A673 (cell line): ENCODE data around the gene IDI2. TPM values are rescaled to one million over a fixed set of nuclear protein-coding genes. Genes with fewer than 3 reads are reported as not detected.

Source experiments
- BruUV-seq: library from RNA; stranded (reverse); fragments of 400-500 nt; replicated peaks from 2 replicates; lab custom pipeline; 2021; lab: Mats Ljungman, UMichigan
- CTCF ChIA-PET: fragments of 300-600 bp; sonication (Branson Sonifier 250); formaldehyde crosslinking; loops from one replicate; lab custom pipeline; 2022; ENCODE audit warnings: antibody characterized with exemption; lab: Charles Lee
- POLR2A ChIA-PET: fragments of 300-600 bp; sonication (Branson Sonifier 250); formaldehyde crosslinking; loops from one replicate; lab custom pipeline; 2022; ENCODE audit warnings: antibody characterized with exemption; ENCODE audit not compliant: low non-redundant PET; lab: Charles Lee
- DNase-seq: peaks from one replicate; pipeline ENCODE4 v3.0.0-alpha.2; 2015; ENCODE audit warnings: low spot score
- H3K27ac ChIP-seq: fragments of 200-600 bp; sonication (generic); 2 replicates; pipeline ENCODE4 v1.5.1; 2016; ENCODE audit warnings: mixed run types, low read depth, mild to moderate bottlenecking, mixed read lengths, antibody characterized with exemption, low read length; ENCODE audit not compliant: poor library complexity, severe bottlenecking
- H3K27me3 ChIP-seq: fragments of 200-600 bp; sonication (generic); replicated peaks from 2 replicates; pipeline ENCODE4 v1.6.1; 2017; ENCODE audit warnings: mixed run types, low read depth, mild to moderate bottlenecking, mixed read lengths, antibody characterized with exemption, low read length; ENCODE audit not compliant: insufficient read depth, poor library complexity
- H3K36me3 ChIP-seq: fragments of 200-600 bp; sonication (generic); 2 replicates; pipeline ENCODE4 v1.6.1; 2016; ENCODE audit warnings: mixed run types, mild to moderate bottlenecking, mixed read lengths, antibody characterized with exemption, low read length; ENCODE audit not compliant: insufficient read depth, poor library complexity, severe bottlenecking
- H3K4me1 ChIP-seq: fragments of 200-600 bp; sonication (generic); 2 replicates; pipeline ENCODE4 v1.6.1; 2017; ENCODE audit warnings: mixed run types, mild to moderate bottlenecking, mixed read lengths, antibody characterized with exemption, low read length; ENCODE audit not compliant: insufficient read depth, poor library complexity, severe bottlenecking
- H3K4me3 ChIP-seq: fragments of 200-600 bp; sonication (generic); 2 replicates; pipeline ENCODE4 v1.5.1; 2016; ENCODE audit warnings: low read depth, mixed run types, mild to moderate bottlenecking, mixed read lengths, low read length; ENCODE audit not compliant: poor library complexity, severe bottlenecking
- H3K9me3 ChIP-seq: fragments of 200-600 bp; sonication (generic); 2 replicates; pipeline ENCODE4 v1.6.1; 2016; ENCODE audit warnings: mixed run types, low read depth, mild to moderate bottlenecking, mixed read lengths, antibody characterized with exemption, low read length; ENCODE audit not compliant: poor library complexity, severe bottlenecking
- CTCF ChIP-seq: fragments of 300-800, 200-600 bp; sonication (generic); conservative IDR thresholded peaks from 2 replicates; pipeline ENCODE4 v1.5.1; 2017; ENCODE audit warnings: low read depth, mild to moderate bottlenecking, antibody characterized with exemption, low read length, moderate library complexity, mixed read lengths
- EZH2 ChIP-seq: fragments of 200-600 bp; sonication (generic); IDR thresholded peaks from 2 replicates; pipeline ENCODE4 v1.6.1; 2017; ENCODE audit warnings: borderline replicate concordance, low read depth, mild to moderate bottlenecking, mixed read lengths, antibody characterized with exemption, low read length; ENCODE audit not compliant: poor library complexity, severe bottlenecking
- intact Hi-C: fragments of 100-400 bp; cut with micrococcal nuclease; formaldehyde crosslinking; loops from one replicate; pipeline ENCODE4 v1.10.0; 2022; ENCODE audit not compliant: unreplicated experiment
- total RNA-seq: library from RNA; stranded (reverse); gene quantifications from 2 replicates; pipeline ENCODE4 v1.2.3, GENCODE V29; 2021

IDI2 gene
- total RNA-seq, 1 experiment from 2014 or later: not detected

DNA sequence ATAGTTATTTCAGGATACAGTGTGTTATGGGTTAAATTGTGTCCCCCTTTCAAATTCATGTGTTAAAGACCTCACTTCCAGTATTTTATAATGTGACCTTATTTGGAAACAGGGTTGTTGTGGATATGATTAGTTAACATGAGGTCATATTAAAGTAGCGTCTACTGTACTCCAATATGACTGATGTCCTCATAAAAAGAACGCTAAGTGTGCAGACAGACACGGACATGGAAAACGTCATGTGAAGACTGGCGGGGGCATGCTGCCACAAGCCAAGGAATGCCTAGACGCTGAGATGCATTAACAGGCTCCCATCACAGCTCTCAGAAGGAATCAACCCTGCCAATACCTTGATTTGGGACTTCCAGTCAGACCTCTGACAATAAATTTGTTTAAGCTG lies 29.0 kb upstream of the IDI2 start:
- peaks cover 28% of the 10 kb centered on the region for H3K4me1 ChIP-seq
- ChIA-PET CTCF (no interaction called here), POLR2A (no interaction called here)
- H3K27me3 ChIP-seq: no peaks in the 10 kb centered on the region
- H3K36me3 ChIP-seq: peaks cover 16% of the 10 kb centered on the region
- DNase-seq: no peak
- BruUV-seq: no TSS peak
- TF ChIP-seq CTCF: no peak
- no peak for TF ChIP-seq EZH2
- H3K27ac ChIP-seq: no peak overlapping the region
- peak overlapping the region; percentile 99 for H3K4me3 ChIP-seq
- no peaks in the 10 kb centered on the region for H3K9me3 ChIP-seq
- intact Hi-C loops: no loop called here

DNA sequence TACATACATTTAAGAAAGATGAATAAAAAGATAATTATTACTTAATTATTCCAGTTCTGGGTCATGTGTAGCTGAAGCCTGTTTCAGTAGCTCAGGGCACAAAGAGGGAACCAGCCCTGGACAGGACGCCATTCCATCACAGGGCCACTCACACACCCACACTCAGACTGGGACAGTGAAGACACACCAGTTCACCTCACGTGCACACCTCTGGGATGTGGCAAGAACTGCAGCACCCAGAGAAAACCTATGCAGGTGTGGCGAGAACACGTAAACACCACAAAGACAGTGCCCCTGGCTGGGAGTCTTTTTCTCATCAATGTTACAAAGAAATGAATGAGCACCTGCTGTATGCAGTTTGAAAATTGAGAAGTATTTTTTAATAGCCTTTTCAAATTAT lies 24.9 kb upstream of the IDI2 start:
- Histone ChIP-seq H3K9me3 (no peaks in the 10 kb centered on the region), H3K4me1 (peaks cover 28% of the 10 kb centered on the region), H3K36me3 (peaks cover 26% of the 10 kb centered on the region), H3K4me3 (peak overlapping the region; percentile 97), H3K27me3 (no peaks in the 10 kb centered on the region), H3K27ac (peak overlapping the region; percentile 99)
- TF ChIP-seq CTCF (no peak), EZH2 (no peak)
- no peak for DNase-seq
- POLR2A ChIA-PET: interaction anchor here (0.6 kb wide), 1 partner anchor 365 kb away, joined by 3 read pairs; no protein-coding TSS in a partner anchor
- intact Hi-C loops: no loop called here
- CTCF ChIA-PET: no interaction called here
- BruUV-seq: no TSS peak

DNA sequence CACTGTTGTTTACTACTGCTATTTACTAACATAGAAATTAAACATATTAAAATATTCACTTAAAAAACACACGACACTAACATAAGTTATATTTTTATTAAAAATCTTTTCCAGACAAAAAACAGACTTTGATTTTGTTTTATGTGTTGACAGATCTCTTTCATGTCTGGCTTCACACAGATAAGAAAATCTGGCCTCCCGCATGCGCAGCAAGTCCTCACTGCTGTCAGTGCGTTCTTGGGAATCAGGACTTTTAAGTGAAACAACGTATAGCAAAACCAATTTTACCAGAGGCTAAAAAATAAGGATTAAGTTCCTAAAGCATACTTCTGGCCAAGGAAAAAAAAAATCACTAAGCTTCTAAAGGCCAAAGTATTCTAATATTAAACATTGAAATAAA lies 24.5 kb upstream of the IDI2 start:
- Histone ChIP-seq H3K27me3 (no peaks in the 10 kb centered on the region), H3K4me1 (peaks cover 23% of the 10 kb centered on the region), H3K27ac (peak overlapping the region; percentile 99), H3K4me3 (peak overlapping the region; percentile 97), H3K36me3 (peaks cover 30% of the 10 kb centered on the region), H3K9me3 (no peaks in the 10 kb centered on the region)
- POLR2A ChIA-PET: interaction anchor here (0.6 kb wide), 1 partner anchor 366 kb away, joined by 3 read pairs; no protein-coding TSS in a partner anchor
- CTCF ChIA-PET: no interaction called here
- no peak for DNase-seq
- no TSS peak for BruUV-seq
- TF ChIP-seq CTCF (no peak), EZH2 (no peak)
- intact Hi-C loops: no loop called here
